Measurements from ENCODE around the gene NOC2L. TPM values are rescaled to one million over a fixed set of nuclear protein-coding genes. Genes with fewer than 3 reads are reported as not detected.

The NOC2L gene
- total RNA-seq, 4 donors from 2014 or later: 57.9 to 80.2 (median 60.4) TPM

DNA sequence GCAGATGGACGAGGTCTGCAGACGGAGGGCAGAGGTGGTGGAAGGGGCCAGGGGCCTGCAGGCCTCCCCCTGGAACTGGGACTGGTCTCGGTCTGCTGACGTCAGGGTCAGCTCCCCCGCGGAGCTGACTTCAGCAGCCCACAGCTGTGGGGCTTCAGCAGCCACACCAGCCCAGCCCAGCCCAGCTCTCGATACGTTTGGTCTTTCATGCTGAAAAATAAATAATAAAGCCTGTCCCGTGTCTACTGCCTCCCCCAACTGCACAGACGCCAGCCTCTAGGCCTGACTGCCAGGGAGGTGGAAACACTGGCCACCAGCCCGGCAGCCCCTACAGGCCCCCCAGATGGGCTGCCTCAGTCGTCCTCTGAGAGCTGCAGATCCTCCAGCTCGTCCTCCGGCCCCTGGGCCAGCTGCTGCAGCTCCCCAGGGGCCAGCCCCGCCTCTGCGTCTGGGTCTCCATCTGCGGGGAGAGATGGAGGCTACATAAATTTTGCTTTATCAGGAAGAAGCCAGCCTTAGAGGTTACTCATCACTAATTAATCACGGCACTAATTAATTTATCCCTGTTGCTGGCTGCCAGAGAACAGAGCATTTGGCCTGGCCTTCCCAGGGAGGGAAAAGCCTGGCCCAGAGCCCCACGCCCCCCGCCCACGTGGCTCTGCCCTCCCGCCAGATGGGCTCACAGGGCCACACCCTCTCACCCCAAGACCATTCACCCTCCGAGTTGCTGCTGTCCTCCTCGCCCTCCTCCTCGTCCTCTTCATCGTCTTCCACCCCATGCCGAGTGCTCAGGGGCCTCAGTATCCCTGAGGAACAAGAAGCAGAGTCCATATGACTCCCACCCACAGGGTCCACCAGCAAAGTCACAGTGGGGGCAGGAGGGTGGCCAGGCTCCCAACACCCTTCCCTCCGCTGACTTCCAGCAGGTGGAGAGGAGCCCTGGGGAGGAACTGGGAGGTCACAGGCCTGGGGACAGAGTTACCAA is 14.4 kb downstream of the NOC2L start:
- Histone ChIP-seq H3K4me3 (no peak overlapping the region), H3K4me1 (peaks cover 29 to 49% (median 36%) of the 10 kb centered on the region in 3 donors), H3K36me3 (peaks cover 22 to 62% (median 26%) of the 10 kb centered on the region in 3 donors), H3K27ac (peak overlapping the region in 3 of 4 donors; percentile 21 to 68 (median 49)), H3K27me3 (peaks cover 15 to 43% (median 24%) of the 10 kb centered on the region in 4 donors), H3K9me3 (no peaks in the 10 kb centered on the region)
- WGBS, 2 donors: 70 to 80% methylated on average over 9 to 24 of the region's 28 CpGs
- TF ChIP-seq, protein P1, sequence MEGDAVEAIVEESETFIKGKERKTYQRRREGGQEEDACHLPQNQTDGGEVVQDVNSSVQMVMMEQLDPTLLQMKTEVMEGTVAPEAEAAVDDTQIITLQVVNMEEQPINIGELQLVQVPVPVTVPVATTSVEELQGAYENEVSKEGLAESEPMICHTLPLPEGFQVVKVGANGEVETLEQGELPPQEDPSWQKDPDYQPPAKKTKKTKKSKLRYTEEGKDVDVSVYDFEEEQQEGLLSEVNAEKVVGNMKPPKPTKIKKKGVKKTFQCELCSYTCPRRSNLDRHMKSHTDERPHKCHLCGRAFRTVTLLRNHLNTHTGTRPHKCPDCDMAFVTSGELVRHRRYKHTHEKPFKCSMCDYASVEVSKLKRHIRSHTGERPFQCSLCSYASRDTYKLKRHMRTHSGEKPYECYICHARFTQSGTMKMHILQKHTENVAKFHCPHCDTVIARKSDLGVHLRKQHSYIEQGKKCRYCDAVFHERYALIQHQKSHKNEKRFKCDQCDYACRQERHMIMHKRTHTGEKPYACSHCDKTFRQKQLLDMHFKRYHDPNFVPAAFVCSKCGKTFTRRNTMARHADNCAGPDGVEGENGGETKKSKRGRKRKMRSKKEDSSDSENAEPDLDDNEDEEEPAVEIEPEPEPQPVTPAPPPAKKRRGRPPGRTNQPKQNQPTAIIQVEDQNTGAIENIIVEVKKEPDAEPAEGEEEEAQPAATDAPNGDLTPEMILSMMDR (IDR thresholded peaks at IDR 0.05): no peak
- TF ChIP-seq POLR2A (IDR thresholded peaks at IDR 0.05): no peak
- intact Hi-C loops (cut with DNase I): no loop called here
- no peak for DNase-seq

DNA sequence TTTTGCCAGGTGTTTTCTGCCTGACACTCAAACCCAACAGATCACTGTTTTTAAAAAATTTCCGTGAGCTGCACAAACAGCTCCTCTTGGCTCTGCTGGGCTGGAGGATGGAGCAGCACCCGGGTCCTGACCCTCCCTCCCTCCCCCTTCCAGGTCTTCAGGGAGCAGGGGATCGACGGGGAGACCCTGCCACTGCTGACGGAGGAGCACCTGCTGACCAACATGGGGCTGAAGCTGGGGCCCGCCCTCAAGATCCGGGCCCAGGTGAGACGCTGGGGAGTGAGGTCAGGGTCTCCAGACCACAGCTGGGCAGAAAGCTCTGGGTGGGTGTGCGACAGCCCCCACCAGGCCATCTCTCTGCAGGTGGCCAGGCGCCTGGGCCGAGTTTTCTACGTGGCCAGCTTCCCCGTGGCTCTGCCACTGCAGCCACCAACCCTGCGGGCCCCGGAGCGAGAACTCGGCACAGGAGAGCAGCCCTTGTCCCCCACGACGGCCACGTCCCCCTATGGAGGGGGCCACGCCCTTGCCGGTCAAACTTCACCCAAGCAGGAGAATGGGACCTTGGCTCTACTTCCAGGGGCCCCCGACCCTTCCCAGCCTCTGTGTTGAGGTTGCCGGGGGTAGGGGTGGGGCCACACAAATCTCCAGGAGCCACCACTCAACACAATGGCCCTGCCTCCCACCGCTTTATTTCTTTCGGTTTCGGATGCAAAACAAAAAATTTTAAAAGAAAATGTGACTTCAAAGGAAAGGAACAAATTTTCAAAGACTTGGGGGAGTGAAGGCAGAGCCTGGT is 15.3 kb downstream of the NOC2L start:
- H3K4me3 ChIP-seq: peak overlapping the region in 1 of 4 donors; percentile 19

GRCh38 chr1:942864-943533 is 16.1 kb downstream of the NOC2L start:
- peak in 1 of 4 donors; percentile 6 for TF ChIP-seq POLR2A (IDR thresholded peaks at IDR 0.05)
- TF ChIP-seq, protein P1 (IDR thresholded peaks at IDR 0.05): no peak
- 4 to 51% methylated on average over 2 to 9 of the region's 27 CpGs for WGBS, 2 donors
- intact Hi-C loops (cut with DNase I): no loop called here
- no peak for DNase-seq
- peaks cover 10 to 45% (median 18%) of the 10 kb centered on the region in 3 donors for H3K36me3 ChIP-seq
- no peaks in the 10 kb centered on the region for H3K9me3 ChIP-seq
- peak overlapping the region in 3 of 4 donors; percentile 40 to 57 (median 49) for H3K27ac ChIP-seq
- peaks cover 29 to 53% (median 36%) of the 10 kb centered on the region in 3 donors for H3K4me1 ChIP-seq
- H3K4me3 ChIP-seq: peak overlapping the region in 2 of 4 donors; percentile 45 to 69
- H3K27me3 ChIP-seq: peaks cover 19 to 59% (median 26%) of the 10 kb centered on the region in 4 donors

More for the DNA sequence above, 15.3 kb downstream of the NOC2L start:
- Histone ChIP-seq H3K36me3 (peaks cover 16 to 53% (median 21%) of the 10 kb centered on the region in 3 donors), H3K27ac (peak overlapping the region; percentile 21 to 74 (median 36)), H3K4me1 (peaks cover 29 to 53% (median 36%) of the 10 kb centered on the region in 3 donors), H3K27me3 (peaks cover 19 to 52% (median 26%) of the 10 kb centered on the region in 4 donors), H3K9me3 (no peaks in the 10 kb centered on the region)
- no peak for DNase-seq
- 51 to 58% methylated on average over 4 of the region's 27 CpGs for WGBS, 2 donors
- intact Hi-C loops (cut with DNase I): no loop called here
- TF ChIP-seq POLR2A (IDR thresholded peaks at IDR 0.05): no peak
- TF ChIP-seq, protein P1 (IDR thresholded peaks at IDR 0.05): no peak

GRCh38 chr1:942411-942821 is 16.6 kb downstream of the NOC2L start:
- DNase-seq: no peak
- Histone ChIP-seq H3K27ac (peak overlapping the region in 2 of 4 donors; percentile 40 to 49), H3K4me3 (peak overlapping the region; percentile 22 to 69 (median 36)), H3K27me3 (peaks cover 21 to 65% (median 26%) of the 10 kb centered on the region in 4 donors), H3K36me3 (peaks cover 4 to 39% (median 12%) of the 10 kb centered on the region in 3 donors), H3K9me3 (no peaks in the 10 kb centered on the region), H3K4me1 (peaks cover 29 to 53% (median 36%) of the 10 kb centered on the region in 3 donors)
- TF ChIP-seq, protein P1 (IDR thresholded peaks at IDR 0.05): no peak
- TF ChIP-seq POLR2A (IDR thresholded peaks at IDR 0.05): no peak
- intact Hi-C loops (cut with DNase I): no loop called here
- no CpG with 5 or more reads among the region's 48 CpGs for WGBS, 2 donors
